H1 (cell line): ENCODE results near the gene AMN. TPM values are rescaled to one million over a fixed set of nuclear protein-coding genes. Genes with fewer than 3 reads are reported as not detected.

Experiments used
- CTCF ChIA-PET: fragments of 300-600 bp; sonication (Branson Sonifier 250); formaldehyde crosslinking; loops from one replicate; lab custom pipeline; 2021; ENCODE audit not compliant: partially characterized antibody; lab: Charles Lee
- POLR2A ChIA-PET: fragments of 300-600 bp; sonication (Branson Sonifier 250); formaldehyde crosslinking; loops from one replicate; lab custom pipeline; 2021; ENCODE audit warnings: inconsistent platforms; ENCODE audit not compliant: partially characterized antibody; lab: Charles Lee
- DNase-seq, 2 experiments: peaks; one replicate each; pipeline versions ENCODE4 v3.0.0 to v3.0.0-alpha.2; 2010 to 2022; ENCODE audit warnings: low spot score in 2 of 2, low read depth in 1 of 2, mixed read lengths in 1 of 2
- FAIRE-seq: peaks from 2 replicates; lab custom pipeline; 2011; peaks lifted over from hg19 to GRCh38; lab: Jason Lieb, UNC
- H2AFZ ChIP-seq: 2 replicates; pipeline ENCODE4 v1.8.1; 2012; ENCODE audit warnings: low read length, inconsistent platforms
- H2AK5ac ChIP-seq: 2 replicates; pipeline ENCODE4 v1.6.1; 2013; ENCODE audit warnings: low read depth, low read length
- H2BK120ac ChIP-seq: replicated peaks from 2 replicates; pipeline ENCODE3; 2013; ENCODE audit warnings: low read depth, low read length, inconsistent platforms
- H2BK12ac ChIP-seq: 2 replicates; pipeline ENCODE4 v1.6.1; 2013; ENCODE audit warnings: low read depth, low read length
- H2BK15ac ChIP-seq: 2 replicates; pipeline ENCODE4 v1.6.1; 2013; ENCODE audit warnings: low read length
- H2BK20ac ChIP-seq: 2 replicates; pipeline ENCODE4 v1.6.1; 2013; ENCODE audit warnings: low read length
- H2BK5ac ChIP-seq: 2 replicates; pipeline ENCODE4 v1.6.1; 2013; ENCODE audit warnings: low read depth, low read length
- H3K14ac ChIP-seq: 2 replicates; pipeline ENCODE4 v1.6.1; 2013; ENCODE audit warnings: inconsistent platforms; ENCODE audit not compliant: insufficient read length
- H3K18ac ChIP-seq: 2 replicates; pipeline ENCODE4 v1.6.1; 2013; ENCODE audit warnings: low read length; ENCODE audit errors: extremely low read depth
- H3K23ac ChIP-seq: 2 replicates; pipeline ENCODE4 v1.6.1; 2013; ENCODE audit warnings: inconsistent platforms; ENCODE audit not compliant: insufficient read length
- H3K23me2 ChIP-seq: 2 replicates; pipeline ENCODE4 v1.6.1; 2013; ENCODE audit warnings: low read depth, low read length
- H3K27ac ChIP-seq: 2 replicates; pipeline ENCODE4 v1.6.1; 2011; ENCODE audit warnings: low read depth, low read length, inconsistent platforms
- H3K27me3 ChIP-seq, 4 experiments: replicated peaks in 1 of 4; 1 replicate in 1 of 4; 2 replicates in 3 of 4; pipeline versions ENCODE4 v1.6.1 to v1.8.1; 2011 to 2013; ENCODE audit warnings: low read length in 3 of 4, mild to moderate bottlenecking in 3 of 4, inconsistent platforms in 2 of 4, mixed read lengths in 2 of 4, moderate library complexity in 1 of 4; ENCODE audit not compliant: control insufficient read depth in 3 of 4, insufficient read depth in 3 of 4; ENCODE audit errors: extremely low read depth in 1 of 4
- H3K36me3 ChIP-seq, 4 experiments: 2 replicates each; pipeline versions ENCODE4 v1.6.1 to v1.8.1; 2011 to 2013; ENCODE audit warnings: mild to moderate bottlenecking in 4 of 4, low read length in 3 of 4, moderate library complexity in 2 of 4, control low read depth in 1 of 4, inconsistent platforms in 1 of 4; ENCODE audit not compliant: insufficient read depth in 4 of 4, control insufficient read depth in 2 of 4
- H3K4ac ChIP-seq: replicated peaks from 2 replicates; pipeline ENCODE3; 2013; ENCODE audit warnings: low read length, low read depth, mixed read lengths, inconsistent platforms; ENCODE audit not compliant: insufficient read length
- H3K4me1 ChIP-seq, 4 experiments: replicated peaks in 1 of 4; 1 replicate in 1 of 4; 2 replicates in 3 of 4; pipeline versions ENCODE4 v1.6.1 to v1.8.1; 2011 to 2013; ENCODE audit warnings: low read length in 3 of 4, inconsistent platforms in 2 of 4, mixed read lengths in 1 of 4; ENCODE audit not compliant: insufficient read depth in 4 of 4, control insufficient read depth in 3 of 4
- H3K4me2 ChIP-seq, 2 experiments: 2 replicates each; pipeline versions ENCODE4 v1.6.1 to v1.8.1; 2011 to 2013; ENCODE audit warnings: low read depth in 2 of 2, low read length in 2 of 2, control low read depth in 1 of 2, inconsistent platforms in 1 of 2, mild to moderate bottlenecking in 1 of 2; ENCODE audit not compliant: insufficient read depth in 1 of 2
- H3K4me3 ChIP-seq, 4 experiments: fragments of 200-600, 300-600 bp in 1 of 4; sonication (generic), shearing (Covaris generic), sonication (Bioruptor Twin) in 1 of 4; 2 replicates each; pipeline versions ENCODE4 v1.5.1 to v1.8.1; 2011 to 2016; ENCODE audit warnings: low read length in 4 of 4, low read depth in 3 of 4, control low read depth in 2 of 4, inconsistent platforms in 2 of 4, mild to moderate bottlenecking in 2 of 4, mixed read lengths in 1 of 4, moderate library complexity in 1 of 4; ENCODE audit not compliant: insufficient read depth in 2 of 4; ENCODE audit errors: extremely low read depth in 1 of 4
- H3K56ac ChIP-seq: replicated peaks from 2 replicates; pipeline ENCODE3; 2013; ENCODE audit warnings: low read depth, mild to moderate bottlenecking, mixed read lengths, low read length, inconsistent platforms; ENCODE audit not compliant: insufficient read length
- H3K79me1 ChIP-seq: 2 replicates; pipeline ENCODE4 v1.6.1; 2013; ENCODE audit warnings: low read depth, low read length, control low read depth
- H3K79me2 ChIP-seq, 2 experiments: 2 replicates each; pipeline versions ENCODE4 v1.6.1 to v1.8.1; 2012 to 2013; ENCODE audit warnings: low read length in 2 of 2, mild to moderate bottlenecking in 2 of 2, inconsistent platforms in 1 of 2; ENCODE audit not compliant: insufficient read depth in 2 of 2, control insufficient read depth in 1 of 2
- H3K9ac ChIP-seq, 4 experiments: replicated peaks in 1 of 4; 1 replicate in 1 of 4; 2 replicates in 3 of 4; pipeline versions ENCODE4 v1.6.1 to v1.8.1; 2011 to 2013; ENCODE audit warnings: low read depth in 3 of 4, low read length in 3 of 4, control low read depth in 2 of 4, mild to moderate bottlenecking in 2 of 4, moderate library complexity in 2 of 4, inconsistent platforms in 1 of 4; ENCODE audit errors: extremely low read depth in 1 of 4
- H3K9me3 ChIP-seq, 2 experiments: 2 replicates each; pipeline versions ENCODE4 v1.6.1 to v1.8.1; 2012 to 2013; ENCODE audit warnings: mild to moderate bottlenecking in 2 of 2, moderate library complexity in 2 of 2, control low read depth in 1 of 2, inconsistent platforms in 1 of 2, low read depth in 1 of 2, low read length in 1 of 2, mixed read lengths in 1 of 2; ENCODE audit not compliant: insufficient read depth in 2 of 2
- H4K20me1 ChIP-seq, 2 experiments: replicated peaks in 1 of 2; 2 replicates each; pipeline versions ENCODE3 to v1.8.1; 2011 to 2013; ENCODE audit warnings: inconsistent platforms in 2 of 2, low read length in 2 of 2, mild to moderate bottlenecking in 1 of 2; ENCODE audit not compliant: insufficient read depth in 2 of 2, control insufficient read depth in 1 of 2
- H4K5ac ChIP-seq: 2 replicates; pipeline ENCODE4 v1.6.1; 2013; ENCODE audit warnings: low read length, low read depth, mixed read lengths, inconsistent platforms; ENCODE audit not compliant: insufficient read length
- H4K8ac ChIP-seq: 2 replicates; pipeline ENCODE4 v1.8.0; 2013; ENCODE audit warnings: mild to moderate bottlenecking, moderate library complexity, low read length, inconsistent platforms; ENCODE audit not compliant: insufficient read depth; ENCODE audit errors: extremely low read depth
- H4K91ac ChIP-seq: replicated peaks from 2 replicates; pipeline ENCODE3; 2013; ENCODE audit warnings: low read length, mixed read lengths, inconsistent platforms; ENCODE audit not compliant: insufficient read length
- E2F6 ChIP-seq: IDR thresholded peaks from 2 replicates; pipeline ENCODE4 v1.6.1; 2012; ENCODE audit warnings: inconsistent platforms
- MAX ChIP-seq: IDR thresholded peaks from 2 replicates; pipeline ENCODE4 v1.6.1; 2012; ENCODE audit warnings: inconsistent platforms
- POLR2AphosphoS5 ChIP-seq: IDR thresholded peaks from 2 replicates; pipeline ENCODE4 v1.6.1; 2011; ENCODE audit warnings: low read depth, low read length
- WGBS, 2 experiments: shearing (Covaris generic) in 1 of 2; methylation state at CpG; one replicate each; pipeline versions ENCODE4 v1.1.6 to v1.1.7; 2013 to 2015; ENCODE audit warnings: low lambda C conversion rate in 2 of 2, mixed read lengths in 2 of 2, inconsistent platforms in 1 of 2, low coverage in 1 of 2, missing lambda C conversion rate in 1 of 2; ENCODE audit not compliant: insufficient replicate concordance in 2 of 2, insufficient coverage in 1 of 2, insufficient read length in 1 of 2; ENCODE audit errors: extremely low coverage in 1 of 2, missing lambda C conversion rate in 1 of 2; 5-methylcytosine and 5-hydroxymethylcytosine counted together
- polyA plus RNA-seq, 7 experiments: library from polyadenylated mRNA; depleted of rRNA in 3 of 7; stranded (reverse) in 5 of 7; unstranded in 2 of 7; fragments of >200 nt in 5 of 7; fragments of 200-250 nt in 2 of 7; gene quantifications; 1 replicate in 5 of 7; 2 replicates in 1 of 7; 4 replicates in 1 of 7; pipeline versions ENCODE4 v1.2.1 to v1.2.3, GENCODE V29; 2011 to 2013; ENCODE audit warnings: missing spikeins in 2 of 7, mixed read lengths in 2 of 7
- total RNA-seq: library from RNA; stranded (reverse); fragmentation: NEBNext Ultra II Directional; extraction: Animal tissue kit (Norgen Biotek cat#: 25700); gene quantifications from 2 replicates; pipeline ENCODE4 v1.2.1, GENCODE V29; 2021

AMN gene
- total and polyA plus RNA-seq, 2 of the 8 experiments (the other 6 are each of a cell fraction or from before 2014, with no cell fraction given), result 0.77 to 1.5 TPM

GRCh38 chr14:102926104-102926503, 3.6 kb downstream of the AMN start:
- 36% methylated on average over 12 of the region's 12 CpGs; no CpG with 5 or more reads in 1 of the 2 experiments for WGBS, 2 experiments
- no peak overlapping the region for H3K4ac ChIP-seq
- H2AK5ac ChIP-seq, result peak overlapping the region; percentile 32; the same call in 1 of the 2 replicates
- peaks cover 43 to 94% (median 80%) of the 10 kb centered on the region in 4 experiments for H3K27me3 ChIP-seq
- ChIA-PET CTCF (interaction anchor here (2.7 kb wide), 1 partner anchor 232 kb away, joined by 17 read pairs; no protein-coding TSS in a partner anchor), POLR2A (no interaction called here)
- H3K23ac ChIP-seq, result no peak overlapping the region
- no peak overlapping the region for H3K27ac ChIP-seq
- no peaks in the 10 kb centered on the region for H3K79me1 ChIP-seq
- H3K23me2 ChIP-seq, result peaks cover 36% of the 10 kb centered on the region; the same call in 1 of the 2 replicates
- 0 out of 2 replicates have a peak overlapping the region, but pooled peaks have one; percentile 12 for H2BK15ac ChIP-seq
- H3K18ac ChIP-seq, result peak overlapping the region; percentile 62; the same call in 1 of the 2 replicates
- H3K4me2 ChIP-seq, result peak overlapping the region; percentile 25 to 58; a peak in 3 of 4 replicates
- peak overlapping the region; percentile 68 for H2BK5ac ChIP-seq
- H3K9me3 ChIP-seq, result no peaks in the 10 kb centered on the region
- no peak overlapping the region for H2BK120ac ChIP-seq
- 0 out of 2 replicates have a peak overlapping the region, but pooled peaks have one; percentile 34 for H2AFZ ChIP-seq
- H3K36me3 ChIP-seq, result peaks cover 0 to 6% (median 0%) of the 10 kb centered on the region in 4 experiments; a peak in 1 of 8 replicates
- H3K79me2 ChIP-seq, result no peaks in the 10 kb centered on the region
- FAIRE-seq, result no peak
- H3K9ac ChIP-seq, result no peak overlapping the region
- DNase-seq, result no peak
- H3K14ac ChIP-seq, result no peak overlapping the region
- peaks cover 0 to 11% of the 10 kb centered on the region in 2 experiments for H4K20me1 ChIP-seq
- no peak overlapping the region for H4K8ac ChIP-seq
- 0 out of 2 replicates have a peak, but pooled peaks have one; percentile 30 for TF ChIP-seq E2F6
- TF ChIP-seq MAX, result peak; percentile 36; the same call in 1 of the 2 replicates
- TF ChIP-seq POLR2AphosphoS5, result no peak
- peak overlapping the region; percentile 92; the same call in 1 of the 2 replicates for H2BK12ac ChIP-seq
- peak overlapping the region in 1 of 4 experiments; percentile 2; a peak in 2 of 8 replicates for H3K4me3 ChIP-seq
- H4K91ac ChIP-seq, result no peak overlapping the region
- H3K56ac ChIP-seq, result no peak overlapping the region
- no peak overlapping the region for H2BK20ac ChIP-seq
- H3K4me1 ChIP-seq, result peaks cover 5 to 40% (median 24%) of the 10 kb centered on the region in 4 experiments
- no peak overlapping the region for H4K5ac ChIP-seq
